B cell (primary cell): ENCODE results near the gene TSSK2.

Experiments used
- EZH2 ChIP-seq: IDR thresholded peaks from 2 replicates; pipeline ENCODE4 v1.6.1; 2012; ENCODE audit warnings: borderline replicate concordance, low read depth, mild to moderate bottlenecking, moderate library complexity, low read length; ENCODE audit not compliant: insufficient read depth, poor library complexity, severe bottlenecking
- TF ChIP-seq, protein P1 (sequence below): fragments of 200-600 bp; IDR thresholded peaks from one replicate; pipeline ENCODE4 v1.8.0; 2022; ENCODE audit warnings: antibody characterized with exemption, mild to moderate bottlenecking

DNA sequence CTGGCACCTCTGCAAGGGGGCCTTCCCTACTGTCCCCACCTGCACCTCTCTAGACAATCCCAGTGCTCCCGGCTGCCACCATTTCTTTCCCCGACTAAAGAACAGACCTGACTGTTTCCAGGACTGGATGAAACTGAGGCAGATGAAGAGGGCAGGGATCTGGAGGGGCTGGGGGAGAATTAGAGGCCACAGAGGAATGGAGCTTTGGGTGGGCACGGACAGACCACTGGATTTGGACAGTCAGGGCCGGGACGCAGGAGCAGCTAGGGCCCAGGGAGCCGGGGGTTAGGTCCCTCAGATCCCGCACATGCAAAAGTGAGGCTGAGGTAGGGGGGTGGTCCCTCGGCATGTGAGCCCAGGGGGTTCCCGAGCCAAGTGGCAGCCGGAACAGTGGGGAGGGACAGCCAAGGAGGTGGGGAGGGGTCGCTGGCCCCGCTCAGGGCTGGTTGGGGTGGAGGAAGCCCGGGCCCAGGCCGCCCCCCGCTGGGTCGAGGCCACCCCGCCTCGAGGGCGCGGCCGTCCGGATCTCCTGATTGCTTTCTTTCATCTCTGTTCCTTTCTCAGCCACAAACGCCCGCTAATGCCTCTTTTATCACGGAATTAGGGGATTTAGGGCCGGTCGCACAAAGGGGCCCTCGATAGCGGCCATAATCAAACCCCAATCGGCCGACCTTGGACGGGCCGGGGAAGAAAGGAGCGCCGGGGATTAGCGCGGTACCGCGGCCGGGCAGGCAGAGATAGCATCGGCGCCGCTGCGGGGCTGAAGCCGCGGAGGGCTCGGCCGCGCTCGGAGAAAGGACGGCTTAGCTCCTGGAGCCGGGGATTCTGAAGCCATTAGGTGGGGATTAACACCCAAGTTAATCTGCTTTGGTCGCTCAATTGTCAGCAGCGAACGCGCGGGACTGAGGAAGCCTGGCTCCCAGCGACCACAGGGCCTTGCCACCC lies 38.2 kb downstream of the TSSK2 start:
- TF ChIP-seq, protein P1, sequence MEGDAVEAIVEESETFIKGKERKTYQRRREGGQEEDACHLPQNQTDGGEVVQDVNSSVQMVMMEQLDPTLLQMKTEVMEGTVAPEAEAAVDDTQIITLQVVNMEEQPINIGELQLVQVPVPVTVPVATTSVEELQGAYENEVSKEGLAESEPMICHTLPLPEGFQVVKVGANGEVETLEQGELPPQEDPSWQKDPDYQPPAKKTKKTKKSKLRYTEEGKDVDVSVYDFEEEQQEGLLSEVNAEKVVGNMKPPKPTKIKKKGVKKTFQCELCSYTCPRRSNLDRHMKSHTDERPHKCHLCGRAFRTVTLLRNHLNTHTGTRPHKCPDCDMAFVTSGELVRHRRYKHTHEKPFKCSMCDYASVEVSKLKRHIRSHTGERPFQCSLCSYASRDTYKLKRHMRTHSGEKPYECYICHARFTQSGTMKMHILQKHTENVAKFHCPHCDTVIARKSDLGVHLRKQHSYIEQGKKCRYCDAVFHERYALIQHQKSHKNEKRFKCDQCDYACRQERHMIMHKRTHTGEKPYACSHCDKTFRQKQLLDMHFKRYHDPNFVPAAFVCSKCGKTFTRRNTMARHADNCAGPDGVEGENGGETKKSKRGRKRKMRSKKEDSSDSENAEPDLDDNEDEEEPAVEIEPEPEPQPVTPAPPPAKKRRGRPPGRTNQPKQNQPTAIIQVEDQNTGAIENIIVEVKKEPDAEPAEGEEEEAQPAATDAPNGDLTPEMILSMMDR, result no peak
- no peak for TF ChIP-seq EZH2
